GM12892 (cell line): ENCODE measurements around the gene DLG4.

Experiments used
- DNase-seq: peaks from one replicate; pipeline ENCODE4 v3.0.0; 2011; ENCODE audit not compliant: insufficient read length
- FAIRE-seq: peaks from 2 replicates; lab custom pipeline; 2011; peaks lifted over from hg19 to GRCh38; lab: Jason Lieb, UNC
- POLR2A ChIP-seq: IDR thresholded peaks from 2 replicates; pipeline ENCODE4 v1.6.1; 2011; ENCODE audit warnings: low read depth, low read length, control low read depth
- POLR2AphosphoS5 ChIP-seq: IDR thresholded peaks from 2 replicates; pipeline ENCODE4 v1.6.1; 2011; ENCODE audit warnings: low read depth, low read length, control low read depth
- TAF1 ChIP-seq: IDR thresholded peaks from 2 replicates; pipeline ENCODE4 v1.6.1; 2011; ENCODE audit warnings: low read depth, mild to moderate bottlenecking, control low read depth, low read length, borderline replicate concordance

The DLG4 gene

DNA sequence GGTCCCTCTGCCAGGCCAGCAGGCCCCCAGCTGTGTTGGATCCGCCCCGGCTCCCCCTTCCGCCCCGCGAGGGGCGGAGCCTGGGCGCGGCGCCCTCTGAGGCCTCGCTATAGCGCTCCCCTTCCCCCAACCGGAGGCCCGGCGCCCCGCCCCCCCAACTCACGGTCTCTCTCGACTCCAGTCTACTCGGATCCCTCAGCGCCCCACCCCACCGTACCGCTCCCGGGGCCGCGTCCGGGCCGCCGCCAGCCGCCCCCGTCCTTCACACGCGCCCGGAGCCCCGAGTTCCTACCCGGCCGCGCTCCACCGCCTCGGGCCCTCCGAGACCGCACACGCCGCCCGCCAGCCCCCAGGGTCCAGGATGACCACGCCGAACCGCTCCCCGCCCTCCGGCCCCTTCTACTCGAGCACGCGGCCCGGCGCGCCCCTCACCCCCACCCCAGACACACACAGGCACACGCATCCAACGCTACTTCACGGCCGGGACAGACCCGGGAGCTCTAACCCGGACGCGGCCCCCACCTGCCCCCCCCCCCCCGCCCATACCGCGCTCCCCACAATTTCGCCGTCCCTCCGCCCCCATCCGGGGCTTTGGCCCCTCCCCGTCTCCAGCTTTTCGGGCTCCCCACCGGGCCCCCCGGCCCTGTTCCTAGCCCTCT, 18.3 kb upstream of the DLG4 start:
- no peak for FAIRE-seq
- DNase-seq, result peak; percentile 80
- TF ChIP-seq TAF1 (no peak), POLR2A (peak; percentile 52; the same call in 1 of the 2 replicates), POLR2AphosphoS5 (no peak)

DNA sequence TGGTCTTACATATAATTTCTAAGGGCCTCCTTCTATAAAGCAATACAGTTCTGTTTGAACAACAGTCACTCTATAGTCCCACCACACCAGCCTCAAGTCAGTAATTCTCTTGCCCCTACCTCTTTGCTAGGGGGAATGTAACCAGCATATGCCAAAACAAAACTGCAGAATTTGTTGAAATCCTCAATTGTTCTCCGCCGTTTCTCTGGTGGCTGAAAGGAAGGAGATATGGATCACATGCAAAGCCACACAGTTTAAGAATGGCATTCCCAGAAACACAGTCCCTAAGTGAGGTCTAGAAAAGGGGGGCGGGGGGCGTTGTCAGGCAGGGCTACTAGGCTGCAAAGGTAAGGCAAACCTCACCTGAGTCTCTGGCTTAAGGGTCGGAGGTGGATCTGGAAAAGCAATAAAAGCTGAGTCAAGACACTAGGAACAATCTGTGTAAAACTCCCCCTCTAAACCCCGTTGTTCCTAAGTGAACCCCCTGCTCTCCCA, 17.7 kb upstream of the DLG4 start:
- DNase-seq, result no peak
- FAIRE-seq, result peak; percentile 75
- TF ChIP-seq TAF1 (no peak), POLR2A (no peak), POLR2AphosphoS5 (no peak)

DNA sequence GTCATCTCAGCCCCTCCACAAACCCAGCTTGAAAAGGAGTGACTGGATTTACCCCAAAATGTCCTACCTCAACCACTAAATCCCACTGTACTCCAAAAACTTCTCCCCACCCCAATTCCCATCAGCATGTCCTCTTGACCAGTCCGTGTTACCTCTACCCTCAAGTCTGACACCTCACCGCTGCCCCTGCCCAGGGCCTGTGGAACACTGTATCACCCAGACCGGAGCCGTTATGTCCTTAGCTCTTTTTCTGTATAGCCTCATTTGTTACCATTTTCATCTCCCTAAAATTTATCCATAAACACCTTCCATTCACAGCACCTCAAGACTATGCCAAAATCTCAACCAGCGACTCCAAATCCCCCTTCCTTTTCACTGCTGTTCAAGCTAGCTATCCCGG, 17.2 kb upstream of the DLG4 start:
- TF ChIP-seq TAF1 (no peak), POLR2AphosphoS5 (no peak), POLR2A (no peak)
- DNase-seq (no peak), FAIRE-seq (no peak)

DNA sequence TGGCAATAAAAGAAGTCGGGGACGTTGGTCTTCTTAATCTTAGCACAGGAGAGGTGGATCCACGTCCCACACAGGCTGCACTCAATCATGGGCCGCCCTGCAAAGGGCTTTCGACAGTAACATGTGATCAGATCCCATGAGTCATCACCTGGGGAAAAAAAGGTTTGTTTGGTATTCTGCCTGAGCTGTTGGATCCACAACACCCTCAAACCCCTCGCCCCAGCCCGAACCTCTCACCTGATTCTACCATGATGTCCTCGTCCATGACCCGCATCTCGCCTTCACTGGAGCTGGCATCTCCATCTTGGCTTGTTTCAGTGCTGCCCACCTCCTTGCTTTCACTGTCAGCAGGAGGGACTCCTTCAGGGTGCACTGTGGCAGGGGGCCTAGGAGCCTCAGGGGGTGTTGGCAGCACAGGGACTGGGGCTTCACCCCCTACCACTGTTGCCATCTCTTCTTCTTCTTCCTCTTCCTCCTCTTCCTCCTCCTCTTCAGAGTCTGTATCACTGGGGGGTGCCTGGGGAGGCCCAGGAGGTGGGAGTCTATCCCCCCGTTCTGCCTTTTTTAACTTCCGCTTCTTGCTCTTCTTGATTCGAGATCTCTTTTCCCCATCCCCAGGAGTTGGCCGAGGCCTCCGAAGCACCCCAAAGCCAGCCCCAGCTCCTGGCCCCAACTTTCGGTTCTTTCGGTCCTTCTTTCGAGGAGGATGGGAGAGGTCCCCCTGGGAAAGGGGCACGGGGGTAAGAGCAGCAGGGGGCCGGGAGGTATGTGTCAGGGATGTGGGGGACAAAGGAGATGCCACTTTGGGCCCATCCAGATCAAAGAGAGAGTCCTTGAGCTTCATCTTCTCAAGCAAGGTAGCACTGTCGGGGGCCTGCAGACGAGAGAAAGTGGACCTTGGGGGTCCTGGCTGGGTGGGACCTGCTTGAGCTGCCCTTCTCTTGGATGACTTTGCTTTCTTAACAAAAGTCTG, 16.3 kb upstream of the DLG4 start:
- FAIRE-seq (no peak), DNase-seq (no peak)
- TF ChIP-seq POLR2AphosphoS5 (no peak), TAF1 (no peak), POLR2A (no peak)

DNA sequence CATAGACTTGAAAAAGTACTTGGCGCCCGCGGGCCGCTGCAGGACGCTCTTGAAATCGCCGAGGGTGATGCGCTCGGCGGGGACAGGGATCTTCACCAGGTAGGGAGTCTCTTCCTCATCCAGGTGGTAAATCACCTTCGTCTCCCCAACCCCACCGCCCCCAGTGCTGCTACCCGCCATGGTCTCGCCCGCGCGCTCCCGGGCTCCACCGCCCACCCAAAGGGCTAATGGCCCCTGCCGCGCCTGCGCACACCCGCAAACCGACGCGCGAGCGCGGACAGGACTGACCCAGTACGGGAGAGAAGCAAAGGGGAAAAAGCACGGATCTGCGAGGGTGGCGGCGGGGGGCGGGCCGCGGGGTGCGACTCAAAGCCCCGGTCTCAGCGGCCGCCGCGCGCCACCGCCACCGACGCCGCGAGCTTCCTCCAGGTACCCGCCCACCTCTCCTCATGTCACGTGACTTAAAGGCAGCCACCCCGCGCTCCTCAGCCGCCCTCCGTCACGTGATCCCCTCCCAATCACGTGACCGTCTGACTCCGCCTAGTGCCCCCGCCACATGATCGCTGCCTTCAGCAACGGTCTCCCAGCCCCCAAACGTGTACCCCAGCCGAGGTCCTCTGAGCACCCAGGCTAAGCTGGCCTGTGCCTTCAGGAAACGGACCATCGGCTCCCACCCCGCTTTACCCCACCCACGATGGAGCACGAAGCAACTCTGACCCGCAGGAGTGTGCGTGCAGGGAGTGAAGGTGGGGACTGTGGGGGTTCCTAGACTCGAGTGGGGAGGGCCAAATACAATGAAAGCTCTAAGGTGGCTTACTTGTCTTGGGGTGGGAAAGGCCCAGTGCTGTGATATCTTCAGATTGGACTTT, 14.7 kb upstream of the DLG4 start, which contains the start of gene DVL2:
TSS of gene DVL2 (minus strand) at position 435 of the 869 bp plus-strand sequence. CDS start at position 180, 255 bp downstream.
- FAIRE-seq (peak; percentile 100), DNase-seq (peak; percentile 95)
- TF ChIP-seq POLR2A (peak; percentile 87), TAF1 (no peak), POLR2AphosphoS5 (peak; percentile 93)

DNA sequence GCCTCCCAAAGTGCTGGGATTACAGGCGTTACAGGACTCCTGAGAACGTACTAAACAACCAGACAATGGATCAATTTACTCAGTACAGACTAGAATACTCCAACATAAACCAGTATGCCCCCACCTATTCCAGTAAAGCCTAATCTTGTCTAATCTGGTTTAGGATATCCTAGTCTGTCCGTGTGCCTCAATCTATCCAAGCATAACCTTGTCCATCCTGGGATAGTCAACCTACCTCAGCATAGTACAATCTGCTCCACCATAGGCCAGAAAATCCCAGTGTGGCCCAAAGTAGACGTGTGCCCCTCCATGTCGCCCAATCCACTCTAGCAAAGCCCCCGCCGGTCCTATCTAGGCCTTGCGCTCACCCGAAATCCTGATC, 14.1 kb upstream of the DLG4 start:
- DNase-seq, result no peak
- peak; percentile 77 for FAIRE-seq
- no peak for TF ChIP-seq POLR2AphosphoS5

DNA sequence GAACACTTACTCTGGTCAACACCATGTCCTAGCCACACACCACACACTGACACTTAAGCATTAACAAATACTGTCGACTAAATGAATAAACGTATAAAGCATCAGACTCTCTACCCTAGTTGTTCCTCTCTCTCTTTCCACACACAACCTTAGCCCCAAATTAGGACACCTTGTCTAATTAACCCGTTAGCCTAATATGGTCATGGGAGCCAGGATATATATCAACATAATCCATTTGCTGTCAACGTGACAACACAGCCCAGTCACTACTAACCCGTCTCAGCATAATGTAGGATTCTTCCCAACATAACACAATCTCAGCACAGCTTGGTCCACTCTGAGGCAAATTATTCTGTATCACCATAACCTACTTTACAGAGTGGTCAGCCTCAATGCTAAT, 12.5 kb upstream of the DLG4 start:
- DNase-seq, result no peak
- TF ChIP-seq POLR2AphosphoS5, result no peak
- TF ChIP-seq TAF1, result no peak
- no peak for TF ChIP-seq POLR2A
- no peak for FAIRE-seq

DNA sequence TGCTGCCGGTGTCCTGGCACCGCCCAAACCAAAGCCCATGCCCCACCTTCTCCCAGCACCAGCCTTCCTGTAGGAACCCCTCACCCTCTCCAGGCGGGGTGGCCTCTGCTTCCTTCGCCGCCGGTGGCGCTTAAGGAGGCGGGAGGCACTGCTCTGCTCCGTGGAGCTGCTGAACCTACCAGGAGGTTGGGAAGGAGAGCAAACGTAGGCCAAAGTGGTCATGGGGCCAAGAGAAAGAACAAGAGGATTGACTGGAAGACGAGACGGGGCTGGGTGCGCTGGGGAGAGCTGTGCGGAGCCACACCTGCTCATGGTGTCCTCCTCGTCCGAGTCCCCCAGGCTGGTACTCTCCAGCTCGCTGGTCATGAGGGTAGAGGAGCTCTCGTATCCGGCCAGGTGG, 9.9 kb upstream of the DLG4 start:
- FAIRE-seq, result no peak
- no peak for DNase-seq
- TF ChIP-seq POLR2AphosphoS5, result no peak
- TF ChIP-seq POLR2A, result no peak
- TF ChIP-seq TAF1, result no peak

DNA sequence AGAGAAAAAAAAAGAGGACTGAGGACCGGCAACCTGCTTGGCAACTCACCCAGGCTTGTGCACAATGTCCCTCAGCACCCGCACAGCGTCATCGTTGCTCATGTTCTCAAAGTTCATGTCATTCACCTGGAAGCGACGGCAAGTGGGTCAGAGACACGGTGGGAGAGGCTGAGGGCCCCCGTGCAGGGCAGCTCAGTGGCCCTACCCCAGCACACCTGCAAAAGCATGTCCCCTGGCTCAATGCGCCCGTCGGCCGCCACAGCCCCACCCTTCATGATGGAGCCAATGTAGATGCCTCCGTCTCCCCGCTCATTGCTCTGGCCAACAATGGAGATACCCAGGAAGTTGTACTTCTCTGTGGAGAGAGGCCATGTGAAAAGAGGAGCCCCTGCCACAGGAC, 9.3 kb upstream of the DLG4 start:
- DNase-seq, result no peak
- TF ChIP-seq POLR2AphosphoS5 (no peak), POLR2A (no peak), TAF1 (no peak)
- FAIRE-seq, result no peak

DNA sequence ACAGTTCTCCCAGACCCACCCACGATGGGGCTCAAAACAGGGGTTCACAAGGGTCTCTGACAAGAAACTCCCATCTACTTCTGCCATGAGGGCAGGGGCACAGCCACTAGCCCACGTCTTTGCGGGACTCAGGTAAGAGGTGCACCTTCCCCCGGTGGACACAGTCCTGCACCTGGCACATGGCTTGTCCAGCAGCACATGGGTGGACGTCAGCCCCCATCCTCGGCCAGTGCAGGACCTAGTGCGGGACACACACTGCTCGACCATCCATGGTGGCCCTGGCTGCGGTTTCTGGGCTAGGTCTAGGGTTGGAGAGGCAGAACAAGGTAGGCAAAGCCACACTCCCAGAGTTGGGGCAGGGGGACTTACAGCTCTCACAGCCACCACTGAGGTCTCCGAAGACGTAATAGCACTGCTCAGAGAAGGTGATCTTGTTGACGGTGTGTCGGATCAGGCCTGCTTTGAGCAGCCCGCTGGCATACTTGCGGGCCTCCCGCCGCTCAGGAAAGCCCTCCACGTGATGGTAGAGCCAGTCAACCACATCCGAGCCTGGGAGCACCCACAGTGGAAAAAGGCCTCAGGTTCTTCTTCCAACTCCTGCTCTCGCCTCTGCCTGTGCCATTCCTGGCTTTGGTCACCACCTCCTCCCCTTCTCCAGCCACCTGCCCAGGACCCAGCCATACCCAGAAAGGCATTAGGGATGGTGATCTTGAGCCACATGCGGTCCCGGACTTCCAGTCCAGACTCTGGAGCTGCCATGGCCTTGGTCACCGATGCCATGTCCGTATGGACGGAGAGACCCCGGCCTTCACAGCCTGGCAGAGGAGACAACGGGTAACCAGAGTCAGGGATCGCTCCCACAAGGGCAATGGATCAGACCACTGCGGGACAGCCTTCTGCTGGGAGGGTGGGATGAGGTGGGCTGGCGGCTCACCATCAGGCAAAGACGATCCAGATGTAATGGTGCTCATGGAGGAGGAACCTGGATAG, 7.4 kb upstream of the DLG4 start:
- no peak for TF ChIP-seq POLR2A
- no peak for TF ChIP-seq TAF1
- TF ChIP-seq POLR2AphosphoS5, result no peak
- FAIRE-seq (no peak), DNase-seq (no peak)
